ENCODE results near the gene MAP3K14. TPM values are rescaled to one million over a fixed set of nuclear protein-coding genes. Genes with fewer than 3 reads are reported as not detected.
A peak's percentile ranks its signal among the peaks of the same experiment; 100 is the strongest.

The MAP3K14 gene
- total RNA-seq, 1 experiment from 2014 or later = 6.2 TPM

DNA sequence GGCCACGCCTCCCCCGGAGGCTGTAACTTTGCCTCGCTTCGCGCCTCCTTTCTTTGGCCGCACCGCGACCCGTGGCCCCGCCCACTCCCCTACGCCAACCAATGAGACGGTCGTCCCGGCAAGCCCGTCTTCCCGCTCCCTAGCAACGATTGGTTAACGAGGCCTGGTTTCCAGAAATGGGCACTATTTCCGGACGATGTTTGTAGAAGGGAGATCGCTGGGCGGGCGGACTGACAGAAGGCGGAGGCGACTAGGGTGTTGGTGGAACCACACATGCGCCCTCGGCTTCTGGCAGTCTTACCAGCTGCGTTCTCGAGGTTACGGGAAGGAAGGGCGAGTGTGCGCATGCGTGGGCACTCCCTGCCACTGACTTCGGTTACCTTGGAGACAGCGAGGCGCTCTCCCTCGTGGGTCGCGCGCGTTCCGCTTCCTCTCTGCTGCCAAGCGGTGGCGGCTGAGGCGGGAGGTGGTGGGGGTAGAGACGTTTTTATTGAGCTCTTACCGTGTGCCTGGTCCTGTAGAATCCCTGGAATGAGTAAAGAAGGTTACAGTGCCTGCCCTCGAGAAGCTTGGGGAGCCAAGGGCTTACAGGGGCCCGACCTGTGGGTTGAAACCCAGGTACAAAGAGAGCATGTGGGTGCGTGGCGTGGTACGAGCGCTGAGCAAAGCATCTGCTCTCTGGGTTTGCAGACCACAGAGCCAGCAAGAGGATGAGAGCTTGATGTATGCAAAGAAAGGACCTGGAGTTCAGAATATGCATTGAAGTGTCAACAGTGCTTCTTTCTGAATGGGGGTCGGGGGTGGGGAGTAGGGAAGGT is 500 bp upstream of the MAP3K14 start:
- peak; percentile 100 for DNase-seq (ENCODE audit: low spot score)

DNA sequence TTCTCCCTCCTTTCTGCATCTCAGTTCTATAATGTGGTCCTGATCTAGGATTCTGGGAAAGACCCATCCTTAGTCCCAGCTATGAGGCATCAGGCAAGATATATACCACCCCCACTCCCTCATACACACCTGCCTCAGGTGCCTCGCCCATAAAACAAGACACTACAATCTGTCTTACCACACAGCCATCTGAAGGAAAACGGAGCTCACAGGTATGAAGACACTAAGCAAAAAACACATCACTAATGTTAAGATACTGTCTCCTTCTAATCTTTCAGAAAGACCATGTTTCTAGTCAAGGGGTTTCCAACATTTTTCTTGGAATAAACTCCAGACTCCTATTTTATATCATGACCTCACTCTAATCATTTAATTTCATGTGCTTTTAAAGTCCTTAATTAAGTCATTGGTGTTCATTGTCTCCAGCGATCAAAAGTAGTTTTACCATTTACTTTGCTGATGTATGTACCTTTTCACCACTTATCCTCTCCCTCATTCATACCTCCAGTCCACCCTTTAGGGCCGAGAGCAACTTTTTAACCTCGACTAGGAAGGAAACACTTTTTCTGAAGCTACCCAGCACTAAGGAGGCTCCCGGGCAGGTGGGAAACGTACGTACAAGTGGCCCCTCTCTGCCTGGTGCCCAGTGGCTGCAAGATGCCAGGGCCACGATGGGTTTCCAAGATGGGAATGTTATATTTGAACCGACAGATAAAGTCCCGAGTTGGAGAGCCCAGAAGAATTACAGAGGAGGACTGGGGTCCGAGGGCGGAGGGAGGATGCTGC is 979 bp downstream of the MAP3K14 start:
- DNase-seq (ENCODE audit: low spot score) = no peak

DNA sequence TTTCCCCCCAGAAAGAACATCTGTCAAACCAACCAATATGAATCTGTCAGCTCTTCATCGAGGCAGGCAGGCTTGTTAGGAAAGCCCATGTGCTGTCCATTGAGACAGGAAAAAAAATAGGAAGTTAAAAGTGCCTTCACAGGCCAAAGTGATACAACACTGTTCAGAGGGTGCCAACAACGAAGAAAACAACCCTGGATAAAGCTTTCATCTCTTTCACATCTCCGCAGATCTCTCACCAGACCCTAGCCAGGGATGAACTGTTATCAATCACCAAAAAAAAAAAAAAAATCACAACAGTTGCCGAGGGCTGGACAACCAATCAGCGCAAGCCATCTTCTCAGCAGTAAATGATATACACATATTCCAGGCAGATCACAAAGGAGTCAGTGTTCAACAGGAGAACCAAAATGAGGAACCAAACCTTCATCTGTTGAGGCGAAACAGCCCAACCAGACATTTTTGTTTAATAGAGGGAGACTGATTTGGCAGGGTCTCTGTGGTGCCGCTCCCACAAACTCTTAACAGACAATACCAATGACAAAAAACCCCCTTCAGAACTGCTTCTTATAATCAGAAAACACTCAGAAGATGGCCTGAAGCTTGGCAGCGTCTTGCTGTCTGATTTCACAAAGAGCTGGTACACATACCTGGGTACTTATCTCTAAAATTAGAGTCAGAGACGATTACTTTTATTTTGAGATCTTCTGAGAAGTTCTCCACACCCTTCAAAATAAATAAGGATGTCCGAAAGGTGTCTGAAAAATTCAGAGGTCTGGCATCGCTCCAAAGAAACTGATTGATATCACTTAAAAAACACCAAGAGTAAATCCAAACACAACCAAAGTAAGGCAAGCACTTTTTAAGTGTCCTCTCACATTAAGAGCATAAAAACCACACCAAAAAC is 1.8 kb downstream of the MAP3K14 start:
- DNase-seq (ENCODE audit: low spot score) = no peak

DNA sequence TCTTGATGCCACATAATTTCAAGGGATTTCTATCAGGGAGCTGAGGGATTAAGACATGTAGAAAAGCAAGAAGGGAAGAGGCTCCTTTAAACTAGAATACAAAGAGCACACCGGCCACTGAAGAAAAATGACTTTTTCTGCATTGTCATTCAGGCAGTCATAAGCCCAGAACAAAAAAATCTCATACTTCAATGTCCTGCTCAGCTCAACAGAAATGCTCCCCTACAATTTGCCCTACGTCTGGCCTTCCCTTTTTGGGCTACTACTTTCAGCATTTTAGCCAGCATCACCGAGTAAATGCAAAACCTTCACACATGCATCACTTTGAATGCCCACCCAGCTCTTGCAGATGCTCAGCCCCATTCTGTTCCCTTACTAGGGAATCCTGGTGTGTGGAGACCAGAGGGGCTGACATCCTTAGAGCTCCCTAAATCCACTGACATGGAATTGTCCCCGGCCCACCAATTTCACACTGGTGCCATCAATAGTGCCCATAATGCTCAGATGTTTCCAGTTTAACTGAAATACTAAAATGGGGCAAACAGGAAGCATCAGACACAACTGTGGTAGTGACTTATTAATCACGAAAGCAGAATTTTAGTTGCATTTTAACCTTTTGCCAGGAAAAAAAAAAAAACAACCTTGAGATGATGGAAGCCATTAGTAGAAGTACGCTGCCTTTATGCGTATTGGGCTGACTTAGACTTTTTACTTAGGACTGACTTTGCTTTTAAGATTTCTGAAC is 2.7 kb downstream of the MAP3K14 start:
- DNase-seq (ENCODE audit: low spot score) = no peak

DNA sequence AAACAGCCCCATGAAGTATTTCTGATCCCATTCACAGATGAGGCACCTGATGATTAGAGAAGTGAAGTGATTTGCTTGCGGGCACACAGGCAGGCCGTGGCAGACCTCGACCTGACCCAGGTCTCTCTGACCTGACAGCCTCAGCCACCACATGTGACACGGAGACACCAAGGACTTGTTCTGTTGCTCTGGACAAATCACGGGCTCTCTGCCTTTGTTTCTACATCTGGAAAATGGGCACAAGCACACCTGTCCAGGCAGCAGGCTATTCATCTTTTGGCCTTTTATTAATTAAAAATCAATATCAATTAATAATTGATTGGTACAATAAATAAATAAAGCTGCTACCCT is 3.4 kb downstream of the MAP3K14 start:
- no peak for DNase-seq (ENCODE audit: low spot score)

DNA sequence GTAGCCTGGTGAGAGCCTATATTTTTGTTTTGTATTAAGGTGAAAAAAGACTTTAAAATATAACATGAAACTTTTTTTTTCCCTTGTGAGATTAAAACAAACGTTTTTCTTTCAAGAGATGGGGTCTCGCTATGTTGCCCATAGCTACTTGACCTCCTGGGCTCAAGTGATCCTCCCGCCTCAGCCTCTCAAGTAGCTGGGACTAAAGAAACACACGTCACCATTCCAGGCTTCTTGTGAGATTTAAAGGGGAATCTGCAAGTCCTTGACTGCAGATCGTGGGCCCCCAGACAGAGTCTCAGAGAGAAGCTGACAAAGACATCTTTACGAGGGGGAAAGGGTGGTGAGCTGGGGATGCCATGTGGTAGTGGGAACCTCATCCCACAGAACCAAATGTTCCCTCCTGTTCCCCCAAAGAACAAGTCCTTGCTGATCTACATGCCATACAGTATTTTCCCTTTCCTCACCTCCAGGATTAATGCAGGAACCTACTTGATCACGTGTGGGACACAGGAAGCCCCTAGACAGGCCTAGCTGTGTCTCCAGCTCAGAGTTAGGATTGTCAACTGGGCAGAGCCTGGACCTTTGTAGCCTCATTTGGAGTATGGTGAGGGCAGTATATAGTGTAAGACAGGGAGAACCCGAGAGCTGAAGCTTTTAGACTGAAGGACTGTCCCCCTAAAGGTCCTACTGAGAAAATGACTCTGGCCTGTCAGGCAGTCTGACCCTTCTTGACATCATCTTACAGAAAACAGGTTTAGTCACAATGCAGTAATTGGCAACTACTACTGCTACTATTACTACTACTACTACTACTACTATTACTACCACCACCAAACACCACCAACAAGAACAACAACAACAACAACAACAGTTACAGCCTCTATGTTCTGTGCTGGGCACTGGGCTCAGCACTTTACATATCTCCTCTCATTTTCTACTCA is 4.1 kb downstream of the MAP3K14 start:
- no peak for DNase-seq (ENCODE audit: low spot score)

DNA sequence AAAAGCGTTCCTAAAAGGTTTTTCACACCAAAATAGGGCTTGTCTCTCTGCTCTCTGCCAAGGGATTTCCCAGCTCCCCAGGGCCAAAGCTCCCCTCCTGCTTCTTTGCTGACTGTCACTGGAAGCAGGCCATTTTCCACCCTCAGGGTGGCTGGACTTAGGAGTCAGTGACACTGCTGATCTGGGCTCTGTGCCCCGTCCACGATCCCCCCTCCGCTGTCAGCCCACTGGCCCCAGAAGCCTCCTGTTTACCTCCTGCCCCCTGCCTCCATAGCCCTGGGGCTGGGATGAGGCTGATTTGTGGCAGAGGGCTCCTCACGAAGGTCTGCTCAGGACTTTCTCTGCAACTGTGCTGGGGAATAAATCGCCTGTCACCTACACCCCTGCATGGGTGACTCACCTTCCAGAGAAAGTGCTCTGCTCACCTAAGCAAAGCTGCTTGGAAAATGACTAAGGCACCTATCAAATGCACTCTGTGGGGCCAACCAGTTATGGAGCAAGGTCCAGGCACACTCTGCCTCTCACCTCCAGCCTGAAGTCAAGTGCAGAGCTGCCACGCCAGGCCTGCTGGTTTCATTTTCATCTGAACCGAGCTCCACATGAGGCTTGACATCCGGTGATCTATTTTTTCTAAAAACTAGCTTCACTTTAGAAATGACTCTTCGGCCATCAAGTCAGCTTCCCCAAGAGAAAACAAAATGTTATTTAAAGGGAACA is 4.9 kb downstream of the MAP3K14 start:
- DNase-seq (ENCODE audit: low spot score) = peak; percentile 83

DNA sequence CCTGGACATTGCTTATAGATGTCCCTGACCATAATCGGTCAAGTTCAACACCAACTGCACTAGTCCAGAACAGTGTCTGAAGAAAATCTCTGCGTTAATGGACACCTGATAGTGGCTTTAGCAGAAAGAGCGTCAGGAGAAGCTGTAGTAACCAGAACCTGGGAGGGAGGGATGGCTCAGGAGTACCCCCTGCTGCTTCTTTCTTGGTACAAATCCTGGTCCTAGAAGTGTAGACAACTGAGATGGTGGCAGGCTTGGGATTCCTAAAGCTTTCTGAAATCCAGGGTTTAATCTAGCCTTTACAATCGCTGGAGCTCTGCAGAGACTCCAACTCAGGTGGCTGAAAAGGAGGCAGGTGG is 5.4 kb downstream of the MAP3K14 start:
- DNase-seq (ENCODE audit: low spot score) = no peak

DNA sequence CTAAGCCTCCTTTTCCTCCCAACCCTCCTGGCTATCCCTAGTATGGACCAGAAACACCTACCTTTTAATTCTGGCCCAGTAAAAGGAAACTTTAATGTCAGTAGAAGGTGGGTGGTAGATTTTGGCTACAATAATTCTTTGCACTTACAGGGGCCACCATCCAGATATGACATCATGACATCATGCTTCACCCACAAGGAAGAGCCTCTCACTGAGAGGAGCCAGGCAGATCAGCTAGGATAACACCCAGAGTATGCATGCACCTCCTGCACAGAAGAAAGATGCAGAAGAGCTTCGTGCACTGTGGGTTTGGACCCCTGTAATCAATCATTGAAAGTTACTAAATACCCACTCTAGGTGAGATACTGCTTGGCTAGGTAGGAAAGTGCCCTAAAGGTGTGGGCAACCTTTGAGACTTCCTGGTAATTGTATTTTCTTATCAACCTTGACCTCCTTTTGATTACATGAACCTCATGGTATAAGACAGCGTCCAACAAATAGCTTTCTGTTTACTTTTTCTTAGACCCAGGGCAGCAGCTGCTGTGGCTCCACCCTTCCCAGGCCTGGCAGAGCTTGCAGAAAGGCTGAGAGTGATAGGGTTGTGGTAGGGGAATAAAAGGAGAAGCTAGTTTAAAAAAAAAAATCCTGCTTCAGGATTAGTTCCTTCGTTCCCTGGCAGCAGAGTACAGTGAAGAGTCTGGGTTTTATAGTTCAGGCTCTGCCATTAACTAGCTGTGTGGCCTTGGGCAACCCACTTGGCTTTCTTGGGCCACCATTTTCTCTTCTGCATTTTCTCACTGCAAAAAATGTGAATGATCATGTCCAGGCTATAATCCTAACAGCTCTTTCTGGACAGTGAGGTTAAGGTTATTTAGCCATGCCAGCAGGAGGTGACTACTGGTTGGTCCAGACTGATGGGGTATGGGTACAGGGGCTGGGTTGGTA is 6.2 kb downstream of the MAP3K14 start:
- DNase-seq (ENCODE audit: low spot score) = peak; percentile 75

DNA sequence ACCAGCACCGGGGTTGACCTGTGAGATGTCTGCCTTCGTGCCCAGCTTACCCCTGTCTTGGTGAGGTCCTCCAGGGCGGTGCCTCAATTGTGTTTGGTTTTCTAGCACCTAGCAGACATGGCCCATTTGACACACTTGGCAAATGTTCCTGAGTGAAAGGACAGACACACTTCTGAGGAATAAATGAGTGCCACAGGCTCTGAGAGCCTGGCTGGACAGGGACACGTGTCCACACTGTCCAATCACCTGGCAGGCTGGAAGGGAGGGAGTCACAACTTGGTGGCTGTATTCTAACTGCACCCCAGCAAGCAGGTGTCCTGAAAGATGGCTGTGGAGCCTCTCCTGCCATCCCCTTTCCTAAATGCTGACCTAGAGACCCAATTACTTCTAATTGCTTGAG is 7.4 kb downstream of the MAP3K14 start:
- no peak for DNase-seq (ENCODE audit: low spot score)

DNA sequence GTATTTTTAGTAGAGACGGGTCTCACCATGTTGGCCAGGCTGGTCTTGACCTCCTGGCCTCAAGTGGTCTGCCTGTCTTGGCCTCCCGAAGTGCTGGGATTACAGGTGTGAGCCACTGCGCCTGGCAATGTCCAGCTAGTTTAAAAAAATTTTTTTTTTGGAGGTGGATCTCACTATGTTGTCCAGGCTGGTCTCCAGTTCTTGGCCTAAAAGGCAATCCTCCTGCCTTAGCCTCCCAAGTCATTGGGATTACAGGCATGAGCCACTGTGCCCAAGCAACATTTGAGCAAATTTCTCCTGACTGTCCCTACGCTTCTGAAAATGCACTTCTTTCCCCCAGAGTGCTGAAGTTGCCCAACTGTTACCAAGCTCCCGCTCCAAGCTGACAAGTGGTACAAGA is 8.0 kb downstream of the MAP3K14 start:
- no peak for DNase-seq (ENCODE audit: low spot score)

DNA sequence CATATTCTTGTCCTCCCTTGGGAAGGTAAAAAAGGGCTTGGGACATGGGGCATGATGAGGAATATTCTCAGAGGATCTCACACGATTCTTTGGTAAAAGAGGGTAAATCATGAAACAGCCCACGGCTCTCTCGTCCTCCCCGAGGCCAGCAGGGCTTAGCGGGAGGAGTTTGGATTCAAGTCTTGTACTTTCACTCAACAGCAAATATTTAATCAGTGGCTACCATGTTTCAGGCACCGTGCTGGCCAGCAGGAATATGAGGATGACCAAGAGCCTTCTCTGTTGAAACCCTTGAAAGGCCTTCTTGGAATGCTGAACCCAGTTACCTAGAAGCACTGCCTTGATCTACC is 8.8 kb downstream of the MAP3K14 start:
- DNase-seq (ENCODE audit: low spot score) = no peak

DNA sequence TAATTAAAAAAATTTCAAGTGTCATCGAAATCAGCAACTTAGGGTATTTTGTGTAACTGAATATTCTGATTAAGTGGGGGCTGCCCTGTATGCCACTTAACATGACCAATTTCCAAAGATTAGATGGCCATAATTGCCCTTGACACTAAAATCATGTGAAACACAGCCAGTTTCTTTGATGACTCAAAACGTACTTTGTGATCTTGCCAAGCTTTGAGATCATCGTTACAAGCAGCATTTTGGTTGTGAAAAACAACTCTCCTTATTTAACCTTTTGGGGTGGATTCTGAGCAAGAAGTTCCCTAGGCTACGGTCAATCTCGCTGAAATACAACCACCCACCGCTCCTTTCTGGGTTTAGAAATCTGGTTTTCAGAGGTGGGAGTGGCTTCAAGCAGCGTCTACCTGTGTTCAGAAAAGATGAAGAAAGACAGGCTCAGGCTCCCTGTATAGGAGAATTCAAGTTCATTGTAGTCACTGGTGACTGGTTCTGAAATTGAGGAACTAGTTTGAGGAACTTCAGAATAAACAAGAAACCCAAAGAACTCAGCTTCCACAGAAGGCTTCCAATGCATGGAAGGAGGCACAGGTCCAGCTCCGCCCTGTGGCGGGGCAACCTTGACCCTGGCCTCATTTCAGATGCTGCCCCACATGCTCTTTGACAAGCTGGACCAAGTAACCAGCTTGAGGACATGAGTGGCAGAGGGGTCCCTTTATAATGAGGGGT is 9.4 kb downstream of the MAP3K14 start:
- no peak for DNase-seq (ENCODE audit: low spot score)

DNA sequence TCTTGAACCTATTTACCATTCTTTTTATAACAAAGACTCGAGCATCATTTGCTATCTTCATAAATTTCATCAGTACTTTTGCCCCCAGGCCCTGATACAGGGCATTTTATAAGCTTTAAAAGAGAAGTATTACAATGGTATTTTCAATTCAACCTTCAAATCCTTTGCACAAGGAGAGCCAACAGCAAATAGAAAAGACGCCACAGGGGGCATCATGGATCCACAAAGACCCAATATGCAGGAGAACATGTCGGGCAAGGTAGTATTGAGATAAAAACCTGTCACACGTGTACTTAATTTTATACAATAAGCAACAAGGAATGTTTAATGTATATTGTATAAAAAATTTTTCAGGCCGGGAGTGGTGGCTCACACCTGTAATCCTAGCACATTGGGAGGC is 10.2 kb downstream of the MAP3K14 start:
- DNase-seq (ENCODE audit: low spot score) = no peak

DNA sequence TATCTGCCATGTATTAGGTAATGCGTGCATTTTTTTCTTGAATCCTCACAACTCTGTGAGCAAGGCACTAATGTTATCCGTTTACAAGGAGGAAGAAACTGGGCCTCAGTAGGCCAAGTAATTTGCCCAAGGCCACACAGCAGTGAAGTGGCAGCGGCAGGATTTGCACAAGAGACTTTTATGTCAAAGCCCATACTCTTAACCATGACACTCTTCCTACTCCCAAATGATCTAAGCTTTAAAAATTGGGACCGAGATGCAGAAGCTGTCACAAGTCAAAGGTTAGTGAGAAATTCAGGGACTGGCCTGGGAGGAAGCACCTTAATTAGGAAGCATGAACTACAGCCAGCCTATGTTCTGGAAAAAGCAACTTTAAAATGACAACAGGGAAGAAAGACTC is 10.7 kb downstream of the MAP3K14 start:
- no peak for DNase-seq (ENCODE audit: low spot score)

DNA sequence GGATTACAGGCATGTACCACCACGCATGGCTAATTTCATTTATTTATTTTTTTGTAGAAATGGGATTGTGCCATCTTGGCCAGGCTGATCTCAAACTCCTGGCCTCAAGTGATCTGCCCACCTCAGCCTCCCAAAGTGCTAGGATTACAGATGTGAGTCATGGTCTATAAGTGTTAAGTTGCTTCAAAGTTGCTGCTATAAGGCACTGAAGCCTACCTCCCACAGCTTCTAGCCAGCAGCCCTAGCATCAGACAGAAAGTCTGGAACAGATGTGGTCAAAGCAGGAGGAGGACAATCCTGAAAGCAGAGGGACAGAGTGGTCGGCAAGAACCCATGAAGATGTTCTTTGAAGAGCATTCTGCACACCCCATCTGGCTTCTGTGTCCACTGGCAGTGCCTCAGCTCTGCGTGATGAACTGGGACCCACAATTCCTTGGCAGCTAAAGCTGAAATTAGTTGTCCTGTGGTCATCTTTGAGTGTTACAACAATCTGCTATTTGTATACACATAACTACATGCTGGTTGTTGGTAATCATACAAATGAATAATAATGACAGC is 11.2 kb downstream of the MAP3K14 start:
- no peak for DNase-seq (ENCODE audit: low spot score)

DNA sequence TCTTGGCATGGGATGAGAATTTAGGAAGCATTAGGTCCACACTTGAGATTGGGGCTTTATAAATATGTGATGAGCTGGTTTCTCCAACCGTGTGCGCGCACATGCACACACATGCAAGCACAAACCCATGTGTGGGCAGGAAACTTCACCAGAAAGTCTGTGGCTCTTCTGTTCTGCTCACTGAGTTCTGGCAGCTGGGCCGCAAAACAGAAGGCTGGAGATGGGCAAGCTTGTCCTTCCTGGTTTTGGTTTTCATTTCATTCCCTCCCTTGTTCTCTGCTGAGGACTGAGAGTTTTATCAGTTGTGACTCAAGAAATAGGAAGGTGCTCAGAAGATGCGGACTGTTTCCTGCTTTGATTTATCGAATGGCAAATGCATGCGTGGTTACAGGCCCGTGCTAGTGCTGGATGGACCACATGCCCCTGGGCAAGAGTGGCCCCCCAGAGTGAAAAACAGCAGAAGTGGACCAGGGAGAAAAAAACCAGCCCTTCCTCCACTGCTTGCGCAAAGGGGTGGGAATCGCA is 14.1 kb downstream of the MAP3K14 start:
- DNase-seq (ENCODE audit: low spot score) = no peak
